GM19240 (cell line): ENCODE results near the gene XRCC5.

ENCODE experiments used
- DNase-seq: peaks from one replicate; pipeline ENCODE4 v3.0.0; 2011; ENCODE audit warnings: low spot score; ENCODE audit not compliant: insufficient read length

Gene XRCC5

GRCh38 chr2:216084547-216084946 is 24.6 kb upstream of the XRCC5 start:
- DNase-seq = no peak

- no peak for DNase-seq
Observed at GRCh38 chr2:216086207-216086893, 22.8 kb upstream of the XRCC5 start.

- no peak for DNase-seq
Observed at GRCh38 chr2:216090369-216090786, 18.8 kb upstream of the XRCC5 start.

- no peak for DNase-seq
Observed at GRCh38 chr2:216092646-216093045, 16.5 kb upstream of the XRCC5 start.

- no peak for DNase-seq
Observed at GRCh38 chr2:216094701-216095100, 14.4 kb upstream of the XRCC5 start.

- DNase-seq = no peak
Observed at GRCh38 chr2:216098421-216099334, 10.5 kb upstream of the XRCC5 start.

GRCh38 chr2:216101109-216101508 is 8.0 kb upstream of the XRCC5 start:
- DNase-seq = no peak

GRCh38 chr2:216103213-216103612 is 5.9 kb upstream of the XRCC5 start:
- DNase-seq = no peak

GRCh38 chr2:216104691-216105090 is 4.5 kb upstream of the XRCC5 start:
- DNase-seq = no peak

- no peak for DNase-seq
Observed at GRCh38 chr2:216107320-216107719, 1.8 kb upstream of the XRCC5 start.

GRCh38 chr2:216107760-216108159 is 1.4 kb upstream of the XRCC5 start:
- no peak for DNase-seq

- DNase-seq = no peak
Observed at GRCh38 chr2:216108310-216108966, 710 bp upstream of the XRCC5 start.

GRCh38 chr2:216109962-216110614 is 940 bp downstream of the XRCC5 start:
- DNase-seq = no peak

- no peak for DNase-seq
Observed at GRCh38 chr2:216110620-216111019, 1.5 kb downstream of the XRCC5 start.

- no peak for DNase-seq
Observed at GRCh38 chr2:216111122-216111521, 2.0 kb downstream of the XRCC5 start.

GRCh38 chr2:216112926-216113325 is 3.8 kb downstream of the XRCC5 start:
- no peak for DNase-seq

GRCh38 chr2:216113572-216113971 is 4.4 kb downstream of the XRCC5 start:
- no peak for DNase-seq

GRCh38 chr2:216114382-216114713 is 5.2 kb downstream of the XRCC5 start:
- DNase-seq = no peak

GRCh38 chr2:216114714-216115531 is 5.8 kb downstream of the XRCC5 start:
- DNase-seq = peak; percentile 67

GRCh38 chr2:216116418-216116817 is 7.3 kb downstream of the XRCC5 start:
- DNase-seq = no peak
